Activated CD4-positive, alpha-beta T cell treated with anti-CD3 and anti-CD28 coated beads, Interleukin-2, amount 50 U/mL, for 48 hours (primary cell): Measurements from ENCODE around the gene SERPINB7.

Source experiments
- DNase-seq, 2 experiments: peaks; one replicate each; pipeline ENCODE4 v3.0.0-alpha.2; 2020

SERPINB7 gene

DNA sequence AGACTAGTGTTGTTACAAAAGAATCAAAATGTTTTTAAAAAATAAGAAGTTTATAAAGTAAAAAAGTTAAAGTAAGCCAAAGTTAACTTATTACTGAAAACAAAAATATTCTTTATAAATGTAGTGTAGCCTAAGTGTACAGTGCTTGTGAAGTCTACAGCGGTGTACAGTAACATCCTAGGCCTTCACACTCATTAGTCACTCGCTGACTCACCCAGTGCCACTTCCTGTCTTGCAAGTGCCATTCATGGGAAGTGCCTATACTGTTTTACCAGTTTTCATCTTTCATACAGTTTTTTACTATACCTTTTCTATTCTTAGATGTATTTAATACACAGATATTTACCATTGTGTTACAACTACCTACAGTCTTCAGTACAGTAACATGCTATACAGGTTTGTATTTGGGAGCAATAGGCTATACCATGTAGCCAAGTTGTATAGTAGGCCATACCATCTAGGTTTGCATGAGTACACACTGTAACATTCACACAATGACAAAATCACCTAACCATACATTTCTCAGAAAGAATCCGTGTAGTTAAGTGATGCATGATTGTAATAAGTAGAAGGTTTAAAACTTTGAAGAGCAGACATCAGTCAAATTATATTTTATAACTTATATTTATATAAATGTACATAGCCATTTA lies 13.4 kb downstream of the SERPINB7 start:
- peak; percentile 52 to 64 for DNase-seq

DNA sequence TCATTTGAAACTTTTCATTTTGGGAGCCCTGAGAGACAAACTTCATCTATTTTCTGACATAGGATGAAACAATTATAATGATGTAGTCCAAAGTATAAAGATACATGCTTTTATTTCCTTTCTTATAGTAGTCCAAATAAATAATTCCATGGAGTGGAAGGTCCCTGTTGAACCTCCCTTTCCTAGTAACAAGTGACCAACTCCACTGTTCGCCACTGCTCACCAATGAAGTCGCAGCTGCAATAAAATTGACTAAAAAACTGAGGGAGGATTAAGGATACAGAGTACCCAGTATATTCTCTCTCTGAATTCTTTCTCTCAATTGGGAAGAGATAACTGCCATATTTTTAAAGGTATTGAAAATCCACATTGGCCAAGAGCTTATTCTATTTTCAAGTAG lies 14.1 kb downstream of the SERPINB7 start:
- no peak for DNase-seq

DNA sequence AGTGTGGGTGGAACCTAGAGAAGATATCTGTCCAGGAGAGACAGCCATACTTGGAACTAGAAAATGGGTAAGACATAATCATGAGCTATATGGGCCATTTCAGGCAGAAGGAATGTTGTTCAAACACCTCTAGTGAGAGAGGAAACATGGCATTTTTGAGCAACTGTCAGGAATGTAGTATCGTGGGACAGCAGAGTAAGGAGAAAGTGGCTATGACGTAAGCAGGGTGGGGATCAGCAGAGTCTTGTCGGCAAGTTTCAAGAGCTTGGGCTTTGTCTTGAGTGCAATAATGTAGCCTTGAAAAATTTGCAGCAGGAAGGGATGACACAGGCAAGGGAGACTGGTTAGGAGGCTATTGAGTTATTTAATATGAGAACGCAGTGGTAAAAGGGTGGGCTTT lies 20.4 kb downstream of the SERPINB7 start:
- DNase-seq: no peak

DNA sequence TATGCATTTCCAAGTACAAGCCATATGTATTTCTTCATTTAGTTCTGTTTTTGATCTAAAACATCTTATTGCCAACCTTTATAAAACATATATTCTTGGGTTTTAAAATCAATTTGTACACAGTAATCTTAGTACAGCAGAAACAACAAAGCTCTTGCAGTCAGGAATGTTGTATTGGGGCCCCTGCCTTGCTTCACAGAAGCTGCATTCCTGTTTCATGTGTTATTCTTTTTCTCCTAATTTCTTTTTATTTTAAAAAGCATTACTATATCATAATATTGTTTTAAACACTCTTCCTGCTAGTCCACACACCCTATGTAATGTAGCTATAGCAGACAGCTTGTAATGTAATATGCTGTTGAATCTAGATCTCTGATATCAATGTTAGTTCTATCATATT lies 24.0 kb downstream of the SERPINB7 start:
- DNase-seq: no peak

DNA sequence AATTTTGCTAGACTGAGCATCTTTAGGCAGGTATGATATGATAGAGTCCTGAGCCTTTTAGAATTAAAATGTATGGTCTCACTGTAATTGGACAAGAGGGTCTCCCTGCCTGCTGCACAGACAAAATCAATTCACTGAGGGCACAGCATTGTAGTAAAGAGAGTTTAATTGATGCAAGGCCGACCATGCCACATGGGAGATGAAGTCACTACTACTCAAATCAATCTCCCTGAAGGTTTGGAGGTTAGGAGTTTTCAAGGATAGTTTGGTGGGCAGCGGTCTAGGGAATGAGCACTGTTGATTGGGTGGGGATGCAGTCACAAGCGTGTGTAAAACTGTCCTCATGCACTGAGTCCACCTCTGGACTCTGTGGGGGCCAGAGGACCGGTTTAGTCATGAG lies 26.1 kb downstream of the SERPINB7 start:
- DNase-seq: no peak

DNA sequence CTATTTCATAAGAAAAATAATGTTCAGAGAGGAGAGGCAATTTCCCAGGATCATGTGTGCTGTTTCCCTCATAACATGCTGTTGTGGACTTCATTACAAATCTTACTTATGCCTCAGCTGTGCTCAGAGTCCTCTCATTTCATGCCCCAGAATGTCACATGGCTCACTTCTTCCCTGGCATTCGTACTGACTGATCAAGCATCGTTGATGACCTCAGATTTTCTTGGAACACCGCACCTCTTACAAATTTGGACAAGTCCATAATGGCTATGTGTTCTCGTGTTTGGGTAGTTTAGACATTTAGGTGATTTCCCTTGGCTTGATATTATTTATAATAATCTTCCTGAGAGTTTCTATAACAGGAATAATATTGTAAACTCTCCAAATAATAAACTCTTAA lies 32.9 kb downstream of the SERPINB7 start:
- no peak for DNase-seq

DNA sequence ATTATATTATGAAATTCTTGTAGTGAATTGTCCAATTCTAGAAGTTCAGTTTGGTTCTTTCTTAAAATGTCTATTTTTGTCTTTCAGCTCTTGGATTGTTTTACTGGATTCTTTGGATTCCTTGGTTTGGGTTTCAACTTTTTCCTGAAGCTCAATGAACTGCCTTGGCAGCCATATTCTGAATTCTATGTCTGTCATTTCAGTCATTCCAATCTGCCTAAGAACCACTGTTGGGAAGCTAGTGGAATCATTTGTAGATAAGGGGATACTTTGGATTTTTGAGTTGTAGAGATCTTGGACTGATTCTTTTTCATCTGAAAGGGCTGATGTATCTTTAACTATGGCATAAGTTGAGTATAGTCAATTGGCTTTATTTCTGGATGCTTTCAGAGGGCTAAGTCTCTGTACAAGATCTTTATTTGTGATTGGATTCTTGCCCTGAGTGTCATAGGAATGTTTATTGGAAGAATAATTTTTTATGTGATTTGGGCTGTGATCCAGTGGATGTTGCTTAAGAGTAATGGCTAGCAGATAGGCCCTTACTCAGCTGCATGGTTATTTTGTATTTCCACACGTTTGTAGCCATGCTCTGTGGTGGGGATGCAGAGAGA lies 42.3 kb downstream of the SERPINB7 start:
- DNase-seq: no peak

DNA sequence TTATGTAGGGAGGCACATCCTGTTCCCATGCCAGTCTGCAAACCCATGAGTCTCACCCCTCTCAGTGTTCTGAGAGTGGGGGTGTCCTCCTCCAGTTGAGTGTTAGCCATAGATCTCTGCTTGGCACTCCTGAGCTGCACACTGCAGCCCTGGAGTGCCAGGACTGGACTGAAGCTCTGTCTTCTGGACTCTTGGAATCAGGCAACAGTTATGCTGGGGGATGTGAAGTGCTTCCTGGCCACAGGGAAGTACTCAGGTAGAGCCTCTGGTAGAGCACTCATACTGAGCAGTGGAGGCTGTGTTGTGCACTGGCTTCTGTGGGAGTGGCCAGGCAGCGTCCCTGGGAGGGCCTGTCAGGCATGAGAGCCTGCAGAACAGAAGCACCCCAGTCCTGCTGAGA lies 43.0 kb downstream of the SERPINB7 start:
- DNase-seq: no peak

DNA sequence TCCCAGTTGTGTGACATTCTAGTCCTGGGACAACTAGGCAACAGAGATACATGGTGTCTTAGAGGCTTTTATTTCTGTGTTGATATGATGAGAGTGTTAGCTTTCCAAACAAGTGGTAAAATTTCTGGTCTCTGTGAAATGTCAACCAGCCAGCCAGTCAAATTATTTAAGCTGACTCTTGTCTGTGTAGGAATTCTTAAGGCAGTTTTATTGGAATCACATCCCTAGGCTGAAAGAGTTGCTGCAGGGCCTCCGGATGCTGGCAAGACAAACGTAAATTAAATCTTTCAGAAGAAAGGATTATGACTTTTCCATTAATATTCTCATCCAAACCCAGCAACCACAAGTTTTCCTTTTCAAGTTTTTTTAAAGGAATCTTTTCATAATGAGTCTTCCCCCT lies 44.6 kb downstream of the SERPINB7 start:
- no peak for DNase-seq

DNA sequence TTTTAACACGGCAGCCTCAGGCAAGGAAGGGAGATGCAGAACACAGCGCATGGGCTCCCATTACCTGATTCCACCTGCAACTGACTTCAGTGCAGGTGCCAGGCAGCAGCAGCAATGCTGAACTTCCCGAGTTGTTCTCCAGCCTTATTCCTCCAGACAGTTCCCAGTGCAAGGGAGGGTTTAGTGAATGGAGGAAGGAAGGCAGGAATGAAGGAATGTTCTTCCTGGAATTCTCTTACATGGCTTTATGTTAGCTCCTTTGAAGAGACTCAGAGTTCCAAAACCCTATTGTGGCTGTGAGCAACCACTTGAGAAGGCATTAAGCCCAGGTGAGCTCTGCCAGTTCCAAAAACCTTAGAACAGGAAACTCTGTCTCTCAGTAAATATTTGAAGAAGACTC lies 45.5 kb downstream of the SERPINB7 start:
- no peak for DNase-seq

DNA sequence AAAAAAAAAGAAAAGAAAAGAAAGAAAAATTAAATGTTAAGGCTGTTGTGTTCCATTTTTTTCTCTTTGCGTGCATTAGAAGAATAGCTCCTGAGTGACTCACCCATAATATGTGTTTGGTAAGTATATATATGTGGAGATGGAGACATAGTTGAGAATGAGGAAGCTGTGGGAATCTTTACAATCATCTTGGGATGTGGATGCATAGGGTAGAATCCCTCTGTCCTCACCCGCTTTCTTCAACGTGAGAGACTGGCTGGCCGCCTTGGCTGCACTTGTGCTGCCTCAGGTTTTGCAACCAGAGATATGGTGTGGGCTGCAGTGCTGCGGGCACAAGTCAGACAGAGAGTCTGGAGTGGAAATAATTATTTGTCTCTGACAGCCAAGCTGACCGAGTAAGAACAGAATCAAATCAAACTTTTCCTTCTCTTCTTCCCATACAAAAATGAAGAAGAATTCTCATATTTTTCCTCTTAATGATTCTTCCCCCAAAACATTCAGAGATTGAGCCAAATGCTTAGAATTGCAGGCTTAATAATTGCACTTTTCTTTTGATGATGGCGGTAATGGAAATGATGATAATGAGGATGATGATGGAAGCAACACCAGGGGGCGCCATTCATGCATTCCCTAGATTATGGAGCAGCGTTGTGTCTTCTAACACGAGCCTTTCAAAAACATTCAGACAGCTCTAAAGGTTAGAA lies 48.5 kb downstream of the SERPINB7 start:
- DNase-seq: peak; percentile 54 to 60

DNA sequence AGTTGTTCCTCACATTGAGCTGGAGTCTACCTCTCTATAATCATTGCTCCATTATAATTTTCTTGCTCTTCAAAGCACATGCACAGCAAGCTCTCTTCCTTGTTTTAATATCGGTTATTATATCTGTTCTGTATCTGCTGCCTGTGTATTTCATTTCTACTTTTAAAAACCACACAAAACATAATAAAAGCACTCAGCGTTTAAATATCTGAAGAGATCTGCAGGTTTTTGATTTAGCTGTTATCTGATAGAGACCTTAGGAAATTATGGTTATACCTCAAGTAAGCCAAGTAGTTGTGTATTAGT lies 49.0 kb downstream of the SERPINB7 start:
- no peak for DNase-seq

DNA sequence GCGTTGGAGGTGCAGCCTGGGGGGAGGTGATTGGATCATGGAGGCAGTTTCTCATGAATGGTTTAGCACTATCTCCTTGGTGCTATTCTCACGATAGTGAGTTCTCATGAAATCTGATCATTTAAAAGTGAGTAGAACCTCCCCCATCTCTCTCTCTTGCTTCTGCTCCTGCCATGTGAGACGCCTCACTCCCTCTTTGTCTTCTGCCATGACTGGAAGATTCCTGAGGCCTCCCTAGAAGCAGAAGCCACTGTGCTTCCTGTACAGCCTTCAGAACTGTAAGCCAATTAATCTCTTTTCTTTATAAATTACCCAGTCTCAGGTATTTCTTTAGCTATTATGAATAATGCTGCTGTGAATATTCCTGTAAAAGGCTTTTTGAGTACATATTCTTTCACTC lies 52.9 kb downstream of the SERPINB7 start:
- no peak for DNase-seq

DNA sequence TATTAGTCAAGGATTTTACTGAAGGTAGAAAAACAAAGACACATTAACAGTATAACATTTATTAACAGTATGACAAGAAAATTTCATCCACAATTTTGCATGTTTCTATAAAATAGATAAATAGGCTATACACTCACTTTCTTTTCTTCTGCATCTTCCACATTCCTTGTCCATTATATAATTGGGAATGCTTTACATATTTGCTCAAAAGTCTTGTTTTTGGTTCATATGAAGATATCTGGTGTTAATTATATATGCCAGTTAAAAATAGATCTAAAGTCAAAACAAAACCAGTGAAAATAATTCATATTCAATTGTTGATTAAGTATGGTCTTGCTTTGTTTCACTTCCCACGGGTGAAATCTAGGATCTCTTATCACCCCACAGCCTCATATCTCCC lies 53.4 kb downstream of the SERPINB7 start:
- no peak for DNase-seq

DNA sequence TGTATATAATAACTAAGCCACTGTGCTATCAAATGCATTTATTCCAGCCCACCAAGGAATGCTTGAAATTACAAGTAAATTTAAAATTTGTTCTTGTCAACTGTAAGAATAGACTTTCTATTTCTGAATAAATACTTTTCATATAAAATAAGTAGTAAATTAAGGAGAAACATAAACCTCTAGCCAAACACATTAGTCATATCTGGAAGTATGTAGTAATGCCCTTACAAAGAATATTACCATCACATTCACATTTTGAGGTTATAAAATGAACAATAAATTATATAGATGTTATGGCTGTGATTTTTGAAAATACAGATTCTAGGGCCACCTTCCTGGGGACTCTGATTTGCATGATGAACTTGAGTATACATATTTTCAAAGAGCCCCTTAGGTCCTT lies 54.7 kb downstream of the SERPINB7 start:
- no peak for DNase-seq

DNA sequence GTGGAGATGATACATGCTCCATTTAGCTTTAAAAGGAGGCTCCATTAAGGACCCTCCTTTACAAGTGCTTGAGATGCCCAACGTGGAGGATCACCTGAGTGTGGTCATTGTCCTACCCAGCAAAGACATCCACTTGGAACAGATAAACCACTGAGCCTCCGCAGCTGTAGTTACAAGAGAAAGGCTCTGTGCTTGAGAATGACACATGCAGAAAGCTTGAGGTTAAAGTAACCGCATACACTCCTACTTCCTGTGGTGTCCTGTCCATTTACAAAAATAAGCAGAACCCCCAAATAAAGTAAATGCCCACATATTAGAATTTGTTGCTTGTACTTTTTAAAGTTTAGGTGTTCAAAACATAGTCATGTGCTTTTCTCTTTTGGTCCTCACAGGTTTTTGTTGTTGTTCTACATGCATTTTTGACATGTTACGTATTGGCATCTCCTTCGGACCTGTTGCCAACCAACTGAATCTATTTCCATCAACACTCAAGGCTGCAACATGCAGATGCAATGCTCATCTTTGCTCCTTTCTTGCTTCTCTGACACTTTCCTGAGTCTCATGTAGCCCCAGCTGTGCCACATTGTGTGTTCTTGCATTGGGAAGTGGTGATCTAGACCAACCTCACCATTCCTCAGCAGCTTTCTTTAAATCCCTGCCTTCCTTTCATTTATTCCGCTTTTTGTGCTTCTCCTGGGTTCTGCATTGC lies 56.0 kb downstream of the SERPINB7 start:
- DNase-seq: no peak

DNA sequence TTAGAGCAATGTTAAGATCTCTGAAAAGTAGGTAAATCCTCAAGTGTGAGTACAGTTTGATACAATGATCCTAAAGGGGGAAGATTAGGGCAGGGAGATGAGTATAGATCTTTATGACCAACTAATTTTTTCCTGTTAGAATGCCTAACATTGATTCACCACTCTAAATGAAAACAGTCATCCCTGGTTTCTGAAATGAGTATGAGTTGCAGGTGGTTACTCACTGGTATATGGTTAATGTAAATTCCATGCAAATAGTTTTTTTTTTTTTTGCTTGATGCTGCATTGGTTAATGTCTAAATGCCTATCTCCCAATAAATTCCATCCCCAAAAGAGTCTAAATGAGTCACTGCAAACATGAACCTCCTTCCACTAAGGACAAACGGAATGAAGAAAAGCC lies 57.3 kb downstream of the SERPINB7 start:
- no peak for DNase-seq

DNA sequence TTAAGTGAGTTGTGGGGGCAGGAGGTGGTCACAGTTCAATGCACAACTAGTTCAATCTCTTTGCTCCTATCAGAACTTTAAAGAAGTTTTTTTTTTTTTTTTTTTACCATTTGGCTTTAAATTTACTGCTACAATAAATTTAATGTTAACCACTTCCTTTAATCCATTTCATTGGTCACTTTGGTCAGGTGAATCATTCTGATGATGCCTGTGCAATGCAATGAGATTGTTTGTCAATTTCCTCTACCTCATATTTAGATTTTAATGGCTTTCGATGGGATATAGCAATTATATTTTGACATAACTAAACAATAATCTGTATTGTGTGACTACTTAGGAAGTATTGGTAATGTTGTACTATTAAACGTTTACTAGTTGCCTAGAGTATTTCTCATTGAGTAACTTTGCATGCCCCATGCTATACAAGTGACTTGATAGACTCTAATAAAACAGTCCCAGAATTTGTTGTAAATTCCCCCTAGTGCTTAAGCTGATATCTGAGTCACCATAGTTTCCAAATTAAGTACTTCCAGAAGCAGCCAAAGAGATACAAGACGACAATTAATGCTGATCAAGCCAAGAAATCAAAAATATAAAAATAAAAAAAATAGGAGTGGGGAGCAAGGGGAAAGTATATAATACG lies 59.4 kb downstream of the SERPINB7 start:
- DNase-seq: no peak

DNA sequence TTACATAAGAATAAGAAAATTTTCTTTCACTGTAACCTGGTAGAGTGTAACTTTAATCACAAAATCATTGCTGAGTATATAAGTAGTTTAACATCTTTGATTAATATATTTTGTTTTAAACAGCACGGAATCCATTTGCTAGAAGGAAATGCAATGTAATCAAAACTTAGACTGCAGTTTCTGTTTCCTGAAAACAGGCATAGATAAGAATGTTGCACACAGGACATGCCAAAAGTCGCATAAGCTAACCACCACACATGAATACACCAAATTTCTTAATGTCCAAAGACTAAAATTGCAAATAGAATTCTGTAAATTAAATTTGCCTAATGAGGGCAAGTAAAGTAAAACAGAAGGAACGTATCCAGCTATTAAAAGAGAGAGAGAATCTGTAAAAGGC lies 61.2 kb downstream of the SERPINB7 start:
- DNase-seq: no peak

DNA sequence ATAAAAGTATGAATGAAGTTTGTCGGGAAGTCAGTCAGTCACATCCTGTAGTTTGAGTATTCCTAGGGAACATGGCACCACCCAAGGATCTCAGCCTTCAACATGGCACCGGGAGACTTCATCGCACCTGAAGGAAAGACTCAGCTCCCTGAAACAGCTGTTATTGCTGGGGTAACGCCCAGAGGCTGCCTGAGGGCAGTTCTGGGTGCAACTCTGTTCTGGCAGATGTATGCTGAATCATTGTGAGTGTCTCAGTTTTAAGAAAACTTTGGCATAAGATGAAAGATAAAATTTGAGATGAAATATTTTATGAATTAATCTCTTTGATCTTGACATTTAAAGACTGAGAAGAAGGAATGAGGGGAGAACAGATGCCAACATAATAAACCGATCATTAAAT lies 62.4 kb downstream of the SERPINB7 start:
- DNase-seq: no peak

DNA sequence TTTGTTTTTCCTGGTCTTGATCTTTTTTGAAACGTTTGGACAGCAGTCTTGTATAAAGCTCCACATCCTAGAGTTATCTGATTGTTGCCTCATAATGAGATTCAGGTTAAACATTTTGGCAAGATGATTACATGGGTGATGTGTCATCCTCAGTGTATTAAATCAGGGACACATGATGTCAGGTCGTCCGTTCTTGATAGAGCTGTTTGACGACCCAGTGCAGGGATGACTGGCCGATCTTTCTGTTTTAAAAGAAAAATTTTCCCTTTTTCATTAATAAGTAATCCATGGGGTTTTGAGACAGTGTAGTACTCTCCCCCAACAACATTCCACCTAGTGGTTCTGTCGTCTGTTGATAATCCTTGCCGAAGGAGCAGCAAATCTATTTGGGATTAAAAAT lies 67.8 kb downstream of the SERPINB7 start:
- no peak for DNase-seq

DNA sequence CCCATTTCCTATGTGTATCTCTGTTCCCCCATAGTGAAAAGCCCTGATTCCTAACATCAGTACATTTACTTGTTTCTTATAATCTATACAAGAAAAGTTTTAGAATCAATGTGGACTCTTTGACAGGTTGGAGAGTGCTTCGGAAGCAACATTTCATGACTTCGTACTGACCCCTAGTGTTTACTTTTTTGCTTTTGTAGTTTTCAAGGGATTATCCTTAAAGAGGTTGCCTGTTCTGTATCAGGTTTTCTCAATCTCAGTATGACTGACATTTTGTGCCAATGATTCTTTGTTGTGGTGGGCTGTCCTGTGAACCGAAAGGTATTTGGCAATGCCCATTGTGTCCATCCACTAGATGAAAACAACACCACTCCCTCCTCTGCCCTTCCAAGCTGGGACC lies 69.0 kb downstream of the SERPINB7 start:
- no peak for DNase-seq

DNA sequence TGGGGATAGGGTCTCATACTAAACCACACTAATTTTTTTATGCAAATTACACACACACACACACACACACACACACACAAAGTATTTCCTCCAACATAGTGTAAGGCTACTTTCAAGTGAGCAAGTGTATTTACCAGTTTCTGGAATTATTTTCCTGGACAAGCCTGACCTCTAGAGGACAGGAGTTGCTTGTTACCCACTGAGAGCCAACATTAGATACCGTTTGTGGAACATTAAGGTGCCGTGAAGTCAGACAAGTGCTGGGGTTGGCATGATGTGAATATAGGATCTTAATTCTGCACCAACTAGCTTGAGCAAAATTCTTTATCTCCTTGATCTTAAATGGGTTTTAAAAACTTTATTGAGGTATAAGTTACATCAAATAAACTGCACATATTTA lies 72.9 kb downstream of the SERPINB7 start:
- DNase-seq: no peak

DNA sequence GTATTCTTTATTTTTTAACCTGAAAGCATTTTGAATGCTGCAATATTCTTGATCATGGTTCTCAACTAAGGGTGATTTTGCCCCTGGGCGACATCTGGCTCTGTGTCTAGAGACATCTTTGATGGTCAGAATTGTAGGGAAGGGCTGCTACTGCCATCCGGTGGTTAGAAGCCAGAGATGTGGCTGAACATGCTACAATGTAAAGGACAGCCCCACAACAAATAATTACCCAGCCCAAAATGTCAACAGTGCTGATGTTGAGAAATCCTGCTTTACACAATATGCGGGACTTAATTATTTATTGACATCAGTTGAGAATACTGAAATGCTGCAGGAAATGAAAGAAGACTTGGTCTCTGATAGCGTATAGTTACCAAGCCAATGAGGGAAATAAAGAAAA lies 74.8 kb downstream of the SERPINB7 start:
- DNase-seq: peak in 1 of 2 experiments; percentile 21
